ENCODE measurements around the gene SLC38A3. TPM values are rescaled to one million over a fixed set of nuclear protein-coding genes. Genes with fewer than 3 reads are reported as not detected.

The SLC38A3 gene
- total and polyA plus RNA-seq, 2 donors (not counting 3 experiments of a cell fraction or from before 2014, with no cell fraction given): 0.60 to 1.1 TPM

DNA sequence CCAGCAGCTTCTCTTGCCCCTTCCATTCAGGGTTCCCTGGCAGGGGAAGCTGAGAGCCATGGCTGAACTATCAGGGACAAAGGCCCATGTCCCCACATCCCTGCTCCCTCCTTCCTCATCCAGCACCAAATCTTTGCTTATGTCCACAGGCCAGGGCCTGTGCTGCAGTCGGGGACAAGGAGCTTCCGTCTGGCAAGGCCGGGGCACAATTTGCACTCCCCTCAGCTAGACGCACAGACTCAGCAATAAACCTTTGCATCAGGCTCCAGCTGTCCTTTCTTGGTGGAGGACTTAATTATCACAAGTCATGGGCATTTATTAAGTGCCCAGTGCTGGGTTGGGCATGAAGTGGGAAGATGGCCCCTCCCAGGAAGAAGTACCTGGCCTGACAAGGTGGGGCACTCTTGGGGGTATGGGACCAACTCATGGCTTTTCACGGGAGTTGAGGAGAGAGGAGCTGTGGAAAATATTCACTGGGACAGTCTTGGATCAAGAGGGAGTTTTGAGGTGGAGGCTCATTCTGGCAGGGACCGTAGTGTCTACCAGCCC is 8.7 kb upstream of the SLC38A3 start:
- no peak overlapping the region for H3K27ac ChIP-seq (ENCODE audit: insufficient read depth, low read depth, low read length)
- ChIA-PET POLR2A (interaction anchor here (0.6 kb wide), 1 partner anchor 53 kb away, joined by 3 read pairs; no protein-coding TSS in a partner anchor), CTCF (interaction anchor here (1.2 to 12.0 kb wide), 9 partner anchors 14 to 128 kb away, joined by 3 to 314 read pairs (median 53); partner anchors contain the start of gene SEMA3B)
- no peak overlapping the region for H3K4me3 ChIP-seq (replicated peaks in 1 of 3; ENCODE audit: insufficient read depth in 1 of 3, low read depth in 1 of 3, low read length in 3 of 3)
- no peaks in the 10 kb centered on the region for H4K20me1 ChIP-seq (replicated peaks; ENCODE audit: control insufficient read depth, extremely low read depth, insufficient read depth, low read length)
- DNase-seq (ENCODE audit: low read depth, low spot score): no peak
- no peaks in the 10 kb centered on the region for H3K36me3 ChIP-seq (ENCODE audit: control insufficient read depth in 2 of 2, extremely low read depth in 1 of 2, insufficient read depth in 2 of 2, low read length in 2 of 2)
- no peak overlapping the region for H2AFZ ChIP-seq (ENCODE audit: low read depth, low read length)
- dilution Hi-C loops (cut with MboI; ENCODE audit: extremely low pct_ligation_motif_present, low sequenced_read_pairs): no loop called here
- TF ChIP-seq EZH2 (IDR thresholded peaks at IDR 0.05; ENCODE audit: borderline replicate concordance, low read depth, low read length, severe bottlenecking) (no peak), MYC (IDR thresholded peaks at IDR 0.05; ENCODE audit: low read depth, low read length) (no peak), GATA2 (IDR thresholded peaks at IDR 0.05; ENCODE audit: insufficient read depth, insufficient read length, low read depth, low read length) (no peak), JUN (IDR thresholded peaks at IDR 0.05; ENCODE audit: borderline replicate concordance, insufficient read depth, insufficient read length, low read depth) (no peak), FOS (IDR thresholded peaks at IDR 0.05; ENCODE audit: borderline replicate concordance, insufficient read depth, low read length) (no peak)
- TF ChIP-seq, protein P1, sequence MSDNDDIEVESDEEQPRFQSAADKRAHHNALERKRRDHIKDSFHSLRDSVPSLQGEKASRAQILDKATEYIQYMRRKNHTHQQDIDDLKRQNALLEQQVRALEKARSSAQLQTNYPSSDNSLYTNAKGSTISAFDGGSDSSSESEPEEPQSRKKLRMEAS (IDR thresholded peaks at IDR 0.05; ENCODE audit: insufficient read depth, insufficient read length): no peak
- H3K9me3 ChIP-seq (replicated peaks; ENCODE audit: control insufficient read depth, insufficient read depth, low read length): no peaks in the 10 kb centered on the region
- no peak overlapping the region for H3K9ac ChIP-seq (replicated peaks; ENCODE audit: extremely low read depth, insufficient read depth, low read length)
- no peak overlapping the region for H3K4me2 ChIP-seq (ENCODE audit: insufficient read depth, low read length)
- no TSS peak for BruUV-seq (replicated peaks)
- intact Hi-C loops (cut with micrococcal nuclease): no loop called here
- no peaks in the 10 kb centered on the region for H3K79me2 ChIP-seq (ENCODE audit: control insufficient read depth, insufficient read depth, low read length)
- peaks cover 11 to 13% of the 10 kb centered on the region in 2 experiments for H3K27me3 ChIP-seq (ENCODE audit: control insufficient read depth in 2 of 2, insufficient read depth in 2 of 2, low read length in 2 of 2)
- no peak for FAIRE-seq
- H3K4me1 ChIP-seq (ENCODE audit: control insufficient read depth, extremely low read depth, insufficient read depth, low read length): no peaks in the 10 kb centered on the region
- no peaks in the 10 kb centered on the region for H3K9me1 ChIP-seq (replicated peaks; ENCODE audit: control insufficient read depth, extremely low read depth, insufficient read depth, low read length)
